IMR-90 (cell line): ENCODE results near the gene ATP8B3. TPM values are rescaled to one million over a fixed set of nuclear protein-coding genes. Genes with fewer than 3 reads are reported as not detected.

Experiments
- ATAC-seq: fragments of 200-7000 bp; cut with Tn5 transposase; 2 replicates; pipeline ENCODE4 v1.9.1; 2020; ENCODE audit warnings: low read depth, mild to moderate bottlenecking, moderate library complexity
- BruUV-seq: library from RNA; stranded (reverse); fragments of 400-500 nt; replicated peaks from 2 replicates; lab custom pipeline; 2021; lab: Mats Ljungman, UMichigan
- CTCF ChIA-PET: fragments of 300-600 bp; formaldehyde crosslinking; extraction: SDS; loops from one replicate; lab custom pipeline; 2021; ENCODE audit warnings: antibody characterized with exemption; lab: Yijun Ruan, JAX
- POLR2A ChIA-PET: fragments of 300-600 bp; sonication (Branson Sonifier 250); formaldehyde crosslinking; loops from one replicate; lab custom pipeline; 2022; ENCODE audit warnings: antibody characterized with exemption; ENCODE audit not compliant: unreplicated experiment; lab: Charles Lee
- DNase-seq: peaks from one replicate; pipeline ENCODE4 v3.0.0; 2013
- H2AFZ ChIP-seq: replicated peaks from 2 replicates; pipeline ENCODE3; 2013; ENCODE audit warnings: low read length, mild to moderate bottlenecking; ENCODE audit not compliant: poor library complexity
- H2AK5ac ChIP-seq: 2 replicates; pipeline ENCODE4 v1.6.1; 2013; ENCODE audit warnings: low read depth, low read length, inconsistent platforms
- H2AK9ac ChIP-seq: replicated peaks from 2 replicates; pipeline ENCODE3; 2013; ENCODE audit warnings: mild to moderate bottlenecking, low read depth, low read length, moderate library complexity; ENCODE audit not compliant: poor library complexity
- H2BK120ac ChIP-seq: 2 replicates; pipeline ENCODE4 v1.6.1; 2013; ENCODE audit warnings: low read depth, low read length, inconsistent platforms
- H2BK15ac ChIP-seq: 3 replicates; pipeline ENCODE4 v1.6.1; 2013; ENCODE audit warnings: low read depth, low read length, inconsistent platforms
- H2BK20ac ChIP-seq: 2 replicates; pipeline ENCODE4 v1.6.1; 2013; ENCODE audit warnings: low read depth, mild to moderate bottlenecking, inconsistent platforms, low read length, moderate library complexity
- H2BK5ac ChIP-seq: 2 replicates; pipeline ENCODE4 v1.6.1; 2013; ENCODE audit warnings: mild to moderate bottlenecking, low read depth, low read length, inconsistent platforms; ENCODE audit not compliant: poor library complexity, severe bottlenecking
- H3K14ac ChIP-seq: replicated peaks from 2 replicates; pipeline ENCODE4 v1.6.1; 2013; ENCODE audit warnings: low read depth, low read length, inconsistent platforms
- H3K18ac ChIP-seq: 2 replicates; pipeline ENCODE4 v1.6.1; 2013; ENCODE audit warnings: low read depth, low read length, control low read depth
- H3K23ac ChIP-seq: 2 replicates; pipeline ENCODE4 v1.6.1; 2013; ENCODE audit warnings: low read depth, low read length, inconsistent platforms
- H3K27ac ChIP-seq: 2 replicates; pipeline ENCODE4 v1.5.1; 2013; ENCODE audit warnings: mild to moderate bottlenecking, control low read depth, low read length; ENCODE audit not compliant: insufficient read depth
- H3K27me3 ChIP-seq: 2 replicates; pipeline ENCODE4 v1.6.1; 2013; ENCODE audit warnings: low read length; ENCODE audit not compliant: control insufficient read depth, insufficient read depth
- H3K36me3 ChIP-seq: 2 replicates; pipeline ENCODE4 v1.6.1; 2013; ENCODE audit warnings: low read length, mixed read lengths; ENCODE audit not compliant: control insufficient read depth, insufficient read depth
- H3K4ac ChIP-seq: 2 replicates; pipeline ENCODE4 v1.6.1; 2013; ENCODE audit warnings: low read depth, low read length, inconsistent platforms
- H3K4me1 ChIP-seq: 2 replicates; pipeline ENCODE4 v1.6.1; 2013; ENCODE audit warnings: low read length, mixed read lengths; ENCODE audit not compliant: control insufficient read depth, insufficient read depth
- H3K4me2 ChIP-seq: 2 replicates; pipeline ENCODE4 v1.6.1; 2013; ENCODE audit warnings: low read depth, mild to moderate bottlenecking, control low read depth, low read length, moderate library complexity
- H3K4me3 ChIP-seq: 2 replicates; pipeline ENCODE4 v1.5.1; 2013; ENCODE audit warnings: low read depth, mild to moderate bottlenecking, control low read depth, low read length, moderate library complexity; ENCODE audit not compliant: insufficient read depth
- H3K56ac ChIP-seq: 2 replicates; pipeline ENCODE4 v1.6.1; 2013; ENCODE audit warnings: low read length, inconsistent platforms; ENCODE audit not compliant: insufficient read depth; ENCODE audit errors: extremely low read depth
- H3K79me1 ChIP-seq, 2 experiments: 2 replicates each; pipeline ENCODE4 v1.6.1; 2013; ENCODE audit warnings: low read length in 2 of 2, inconsistent platforms in 1 of 2, low read depth in 1 of 2
- H3K9ac ChIP-seq: 2 replicates; pipeline ENCODE4 v1.6.1; 2013; ENCODE audit warnings: low read depth, low read length, control low read depth
- H3K9me1 ChIP-seq: 2 replicates; pipeline ENCODE4 v1.6.1; 2013; ENCODE audit warnings: low read length, inconsistent platforms; ENCODE audit not compliant: insufficient read depth
- H3K9me3 ChIP-seq: 2 replicates; pipeline ENCODE4 v1.6.1; 2013; ENCODE audit warnings: low read length; ENCODE audit not compliant: control insufficient read depth, insufficient read depth
- H4K20me1 ChIP-seq: 2 replicates; pipeline ENCODE4 v1.6.1; 2013; ENCODE audit warnings: low read length, inconsistent platforms; ENCODE audit not compliant: insufficient read depth
- H4K5ac ChIP-seq: 2 replicates; pipeline ENCODE4 v1.6.1; 2013; ENCODE audit warnings: mild to moderate bottlenecking, low read depth, low read length, control low read depth
- H4K8ac ChIP-seq, 2 experiments: 2 replicates each; pipeline ENCODE4 v1.6.1; 2013; ENCODE audit warnings: low read depth in 2 of 2, low read length in 2 of 2, control low read depth in 1 of 2, inconsistent platforms in 1 of 2
- H4K91ac ChIP-seq: 2 replicates; pipeline ENCODE4 v1.6.1; 2013; ENCODE audit warnings: low read depth, low read length, inconsistent platforms; ENCODE audit not compliant: insufficient read depth
- BHLHE40 ChIP-seq: fragments of 150-350 bp; IDR thresholded peaks from 2 replicates; pipeline ENCODE4 v1.6.1; 2016; ENCODE audit warnings: mild to moderate bottlenecking, low read depth, low read length
- CEBPB ChIP-seq: IDR thresholded peaks from 2 replicates; pipeline ENCODE4 v1.6.1; 2012; ENCODE audit warnings: low read depth, low read length, improper control_type of control experiment
- FOS ChIP-seq: fragments of 150-350 bp; IDR thresholded peaks from 2 replicates; pipeline ENCODE4 v1.6.1; 2016; ENCODE audit warnings: low read depth, low read length
- MAFK ChIP-seq: IDR thresholded peaks from 2 replicates; pipeline ENCODE4 v1.6.1; 2012; ENCODE audit warnings: low read depth, low read length, improper control_type of control experiment
- MAZ ChIP-seq: IDR thresholded peaks from 2 replicates; pipeline ENCODE4 v1.6.1; 2012; ENCODE audit warnings: low read depth, mild to moderate bottlenecking, low read length, improper control_type of control experiment, moderate library complexity, borderline replicate concordance
- MXI1 ChIP-seq: IDR thresholded peaks from 2 replicates; pipeline ENCODE4 v1.6.1; 2012; ENCODE audit warnings: low read depth, mild to moderate bottlenecking, low read length, moderate library complexity, borderline replicate concordance
- NFE2L2 ChIP-seq: fragments of 150-350 bp; IDR thresholded peaks from 2 replicates; pipeline ENCODE4 v1.6.1; 2016; ENCODE audit warnings: low read depth, mild to moderate bottlenecking, low read length
- POLR2A ChIP-seq: IDR thresholded peaks from 2 replicates; pipeline ENCODE4 v1.6.1; 2012; ENCODE audit warnings: mild to moderate bottlenecking, low read depth, low read length
- RAD21 ChIP-seq: IDR thresholded peaks from 2 replicates; pipeline ENCODE4 v1.6.1; 2012; ENCODE audit warnings: low read length, improper control_type of control experiment
- RCOR1 ChIP-seq: IDR thresholded peaks from 2 replicates; pipeline ENCODE4 v1.6.1; 2012; ENCODE audit warnings: mild to moderate bottlenecking, low read length, improper control_type of control experiment; ENCODE audit not compliant: insufficient replicate concordance
- RFX5 ChIP-seq: IDR thresholded peaks from 2 replicates; pipeline ENCODE4 v1.8.0; 2012; ENCODE audit warnings: low read depth, mild to moderate bottlenecking, low read length, moderate library complexity
- WGBS, 2 experiments: methylation state at CpG; one replicate each; pipeline versions ENCODE4 v1.1.5 to v1.1.7; 2013; ENCODE audit warnings: missing lambda C conversion rate in 2 of 2; ENCODE audit not compliant: insufficient read length in 1 of 2; ENCODE audit errors: extremely low coverage in 2 of 2; 5-methylcytosine and 5-hydroxymethylcytosine counted together
- dilution Hi-C: fragments of 300-500 bp; cut with HindIII; formaldehyde crosslinking; loops from one replicate; pipeline ENCODE4 v1.14.3; 2018; ENCODE audit warnings: low sequenced_read_pairs; ENCODE audit not compliant: unreplicated experiment
- in situ Hi-C: fragments of 300-500 bp; cut with MboI; formaldehyde crosslinking; loops from 3 replicates; pipeline ENCODE4 v1.14.3; 2019; ENCODE audit warnings: low sequenced_read_pairs, inconsistent platforms, mixed read lengths
- intact Hi-C: fragments of 100-400 bp; cut with micrococcal nuclease; formaldehyde crosslinking; loops from 2 replicates; pipeline ENCODE4 v1.10.0; 2022
- polyA plus RNA-seq, 3 experiments: library from polyadenylated mRNA; depleted of rRNA; stranded (reverse); fragments of >200 nt; gene quantifications; 2 replicates each; pipeline ENCODE4 v1.2.3, GENCODE V29; 2012; ENCODE audit warnings: low replicate concordance in 1 of 3
- total RNA-seq: library from RNA; depleted of rRNA; stranded (reverse); fragments of >200 nt; gene quantifications from 2 replicates; pipeline ENCODE4 v1.2.3, GENCODE V29; 2012
- TF ChIP-seq, protein P1 (sequence below): fragments of 150-350 bp; IDR thresholded peaks from 2 replicates; pipeline ENCODE4 v1.6.1; 2016; ENCODE audit warnings: low read depth, mild to moderate bottlenecking, low read length, moderate library complexity, borderline replicate concordance
- TF ChIP-seq, protein P2 (sequence below): fragments of 150-350 bp; IDR thresholded peaks from 2 replicates; pipeline ENCODE4 v1.6.1; 2017; ENCODE audit warnings: mild to moderate bottlenecking, antibody characterized with exemption, low read length, low read depth
- TF ChIP-seq, protein P3 (sequence below): conservative IDR thresholded peaks from 2 replicates; pipeline ENCODE4 v1.5.1; 2012; ENCODE audit warnings: mild to moderate bottlenecking, low read depth, low read length, improper control_type of control experiment

Gene ATP8B3
- total and polyA plus RNA-seq, 2 of the 4 experiments (the other 2 are of a cell fraction): 1.6 to 8.1 TPM

DNA sequence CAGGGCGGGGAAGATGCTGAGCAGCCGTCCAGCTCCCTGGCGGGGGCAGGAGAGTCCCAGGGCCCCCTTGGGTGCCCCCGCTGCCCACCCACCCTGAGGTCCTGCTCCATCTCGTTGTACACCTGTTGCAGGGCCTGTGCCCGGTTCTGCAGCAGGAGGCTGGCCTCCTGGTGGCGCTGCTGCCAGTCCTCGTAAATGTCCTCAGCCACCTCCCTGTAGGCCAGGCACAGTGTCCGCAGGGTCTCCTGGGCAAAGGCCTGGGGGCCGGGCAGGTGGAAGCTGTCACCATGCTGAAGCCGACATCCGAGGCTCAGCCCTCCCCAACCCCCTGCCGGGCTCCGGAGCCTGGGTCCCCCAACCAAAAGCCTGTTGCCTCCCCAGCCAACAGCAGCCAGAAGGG, 20.2 kb downstream of the ATP8B3 start:
- no peak overlapping the region for H2AK5ac ChIP-seq
- no peak overlapping the region for H2BK120ac ChIP-seq
- no peak overlapping the region for H2AK9ac ChIP-seq
- no peak overlapping the region for H3K4me3 ChIP-seq
- H4K8ac ChIP-seq: no peak overlapping the region
- no peak overlapping the region for H3K9ac ChIP-seq
- H3K14ac ChIP-seq: no peak overlapping the region
- in situ Hi-C loops (loop anchor here (25.0 kb wide), 1 partner anchor 255 kb away; no protein-coding TSS in a partner anchor), dilution Hi-C loops (no loop called here), intact Hi-C loops (loop anchor here (10.0 kb wide), 1 partner anchor 187 kb away; the partner anchor contains the start of gene UQCR11)
- peaks cover 11% of the 10 kb centered on the region; the same call in 1 of the 2 replicates for H3K27me3 ChIP-seq
- H2AFZ ChIP-seq: no peak overlapping the region
- POLR2A ChIA-PET: no interaction called here
- H3K9me3 ChIP-seq: peaks cover 3% of the 10 kb centered on the region; the same call in 1 of the 2 replicates
- H2BK5ac ChIP-seq: no peak overlapping the region
- no peak overlapping the region for H3K23ac ChIP-seq
- BruUV-seq: no TSS peak
- no peak for TF ChIP-seq POLR2A
- TF ChIP-seq, protein P1, sequence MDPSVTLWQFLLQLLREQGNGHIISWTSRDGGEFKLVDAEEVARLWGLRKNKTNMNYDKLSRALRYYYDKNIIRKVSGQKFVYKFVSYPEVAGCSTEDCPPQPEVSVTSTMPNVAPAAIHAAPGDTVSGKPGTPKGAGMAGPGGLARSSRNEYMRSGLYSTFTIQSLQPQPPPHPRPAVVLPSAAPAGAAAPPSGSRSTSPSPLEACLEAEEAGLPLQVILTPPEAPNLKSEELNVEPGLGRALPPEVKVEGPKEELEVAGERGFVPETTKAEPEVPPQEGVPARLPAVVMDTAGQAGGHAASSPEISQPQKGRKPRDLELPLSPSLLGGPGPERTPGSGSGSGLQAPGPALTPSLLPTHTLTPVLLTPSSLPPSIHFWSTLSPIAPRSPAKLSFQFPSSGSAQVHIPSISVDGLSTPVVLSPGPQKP: no peak
- TF ChIP-seq MAZ: no peak
- TF ChIP-seq RFX5: no peak
- no peak for TF ChIP-seq MAFK
- no peak for TF ChIP-seq RCOR1
- TF ChIP-seq NFE2L2: no peak
- no peak for TF ChIP-seq CEBPB
- TF ChIP-seq, protein P2, sequence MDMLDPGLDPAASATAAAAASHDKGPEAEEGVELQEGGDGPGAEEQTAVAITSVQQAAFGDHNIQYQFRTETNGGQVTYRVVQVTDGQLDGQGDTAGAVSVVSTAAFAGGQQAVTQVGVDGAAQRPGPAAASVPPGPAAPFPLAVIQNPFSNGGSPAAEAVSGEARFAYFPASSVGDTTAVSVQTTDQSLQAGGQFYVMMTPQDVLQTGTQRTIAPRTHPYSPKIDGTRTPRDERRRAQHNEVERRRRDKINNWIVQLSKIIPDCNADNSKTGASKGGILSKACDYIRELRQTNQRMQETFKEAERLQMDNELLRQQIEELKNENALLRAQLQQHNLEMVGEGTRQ: no peak
- no peak for TF ChIP-seq FOS
- TF ChIP-seq, protein P3, sequence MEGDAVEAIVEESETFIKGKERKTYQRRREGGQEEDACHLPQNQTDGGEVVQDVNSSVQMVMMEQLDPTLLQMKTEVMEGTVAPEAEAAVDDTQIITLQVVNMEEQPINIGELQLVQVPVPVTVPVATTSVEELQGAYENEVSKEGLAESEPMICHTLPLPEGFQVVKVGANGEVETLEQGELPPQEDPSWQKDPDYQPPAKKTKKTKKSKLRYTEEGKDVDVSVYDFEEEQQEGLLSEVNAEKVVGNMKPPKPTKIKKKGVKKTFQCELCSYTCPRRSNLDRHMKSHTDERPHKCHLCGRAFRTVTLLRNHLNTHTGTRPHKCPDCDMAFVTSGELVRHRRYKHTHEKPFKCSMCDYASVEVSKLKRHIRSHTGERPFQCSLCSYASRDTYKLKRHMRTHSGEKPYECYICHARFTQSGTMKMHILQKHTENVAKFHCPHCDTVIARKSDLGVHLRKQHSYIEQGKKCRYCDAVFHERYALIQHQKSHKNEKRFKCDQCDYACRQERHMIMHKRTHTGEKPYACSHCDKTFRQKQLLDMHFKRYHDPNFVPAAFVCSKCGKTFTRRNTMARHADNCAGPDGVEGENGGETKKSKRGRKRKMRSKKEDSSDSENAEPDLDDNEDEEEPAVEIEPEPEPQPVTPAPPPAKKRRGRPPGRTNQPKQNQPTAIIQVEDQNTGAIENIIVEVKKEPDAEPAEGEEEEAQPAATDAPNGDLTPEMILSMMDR: no peak
- TF ChIP-seq BHLHE40: no peak
- TF ChIP-seq RAD21: no peak
- no peak for TF ChIP-seq MXI1
- DNase-seq: no peak
- no peaks in the 10 kb centered on the region for H3K9me1 ChIP-seq
- H2BK20ac ChIP-seq: no peak overlapping the region
- no peaks in the 10 kb centered on the region for H4K20me1 ChIP-seq
- no peaks in the 10 kb centered on the region for H3K4me1 ChIP-seq
- H2BK15ac ChIP-seq: no peak overlapping the region
- no peak overlapping the region for H3K18ac ChIP-seq
- no peak overlapping the region for H4K5ac ChIP-seq
- no peak overlapping the region for H4K91ac ChIP-seq
- H3K4me2 ChIP-seq: no peak overlapping the region
- 50% methylated on average over 3 of the region's 14 CpGs; no CpG with 5 or more reads in 1 of the 2 experiments for WGBS, 2 experiments
- no peak overlapping the region for H3K27ac ChIP-seq
- CTCF ChIA-PET: interaction anchor here (0.5 kb wide), 1 partner anchor 11 kb away, joined by 3 read pairs; no protein-coding TSS in a partner anchor
- H3K4ac ChIP-seq: no peak overlapping the region
- ATAC-seq: no peak
- no peaks in the 10 kb centered on the region for H3K79me1 ChIP-seq
- no peaks in the 10 kb centered on the region for H3K36me3 ChIP-seq
- H3K56ac ChIP-seq: no peak overlapping the region
